ENCODE results near the gene AHCY.

AHCY gene

DNA sequence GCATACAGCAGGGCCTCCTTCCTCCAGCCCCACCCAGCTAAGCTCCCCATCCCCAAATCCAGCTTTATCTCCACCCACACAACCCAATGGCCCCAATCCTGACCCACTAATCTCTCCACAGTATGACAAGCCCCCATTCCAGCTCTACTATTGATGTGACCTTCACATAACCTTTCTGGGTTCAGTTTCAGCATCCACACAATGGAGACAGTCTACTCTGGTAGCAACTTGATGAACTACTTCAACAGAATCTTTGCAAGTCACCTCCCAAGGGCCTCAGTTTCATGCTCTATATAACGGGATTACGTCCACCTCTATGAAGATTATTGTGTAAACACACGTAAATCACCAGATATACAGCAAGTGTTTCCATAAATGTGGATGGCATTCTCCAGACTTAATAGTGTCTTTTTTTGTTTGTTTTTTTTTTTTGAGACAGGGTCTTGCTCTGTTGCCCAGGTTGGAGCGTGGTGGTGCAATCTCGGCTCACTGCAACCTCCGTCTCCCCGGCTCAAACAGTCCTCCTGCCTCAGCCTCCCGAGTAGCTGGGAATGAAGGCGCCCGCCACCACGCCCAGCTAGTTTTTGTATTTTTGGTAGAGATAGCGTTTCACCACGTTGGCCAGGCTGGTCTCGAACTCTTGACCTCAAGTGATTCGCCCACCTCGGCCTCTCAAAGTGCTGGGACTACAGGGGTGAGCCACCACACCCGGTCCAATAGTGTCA lies 1.4 kb downstream of the AHCY start:
- Histone ChIP-seq H3K27me3 (ENCODE audit: insufficient read depth, low read length) (no peaks in the 10 kb centered on the region), H3K18ac (ENCODE audit: low read length) (no peak overlapping the region), H3K79me2 (ENCODE audit: control insufficient read depth, insufficient read depth, low read length, poor library complexity) (peaks cover 11% of the 10 kb centered on the region), H2BK12ac (ENCODE audit: low read length) (no peak overlapping the region), H4K8ac (ENCODE audit: low read depth, low read length) (peak overlapping the region; percentile 89), H3K4ac (ENCODE audit: low read depth, low read length) (peak overlapping the region; percentile 74), H3K14ac (ENCODE audit: low read length) (no peak overlapping the region), H3K4me2 (ENCODE audit: low read length) (peak overlapping the region; percentile 92), H3K9ac (ENCODE audit: low read length) (no peak overlapping the region), H3K79me1 (ENCODE audit: low read length) (peaks cover 6% of the 10 kb centered on the region), H4K12ac (ENCODE audit: low read depth, low read length) (no peak overlapping the region), H4K91ac (ENCODE audit: low read depth, low read length) (no peak overlapping the region), H2BK5ac (ENCODE audit: low read depth, low read length, poor library complexity) (no peak overlapping the region), H3K4me1 (ENCODE audit: control insufficient read depth in 1 of 2, insufficient read depth in 2 of 2, low read length in 2 of 2) (peaks cover 0 to 9% of the 10 kb centered on the region in 2 experiments), H3K27ac (ENCODE audit: low read depth, low read length) (no peak overlapping the region), H2BK120ac (ENCODE audit: insufficient read depth, low read length, poor library complexity) (no peak overlapping the region), H3K9me3 (ENCODE audit: insufficient read depth, low read depth, low read length) (no peaks in the 10 kb centered on the region), H2AFZ (ENCODE audit: insufficient read depth, low read length, poor library complexity) (no peak overlapping the region), H3K23ac (ENCODE audit: low read length) (no peak overlapping the region), H3K4me3 (ENCODE audit: low read depth, low read length) (no peak overlapping the region), H3K36me3 (ENCODE audit: control insufficient read depth in 1 of 2, insufficient read depth in 2 of 2, low read length in 2 of 2) (no peaks in the 10 kb centered on the region), H2AK5ac (ENCODE audit: low read length) (no peak overlapping the region)
- WGBS (ENCODE audit: extremely low coverage, insufficient coverage, insufficient read length) = no CpG with 5 or more reads among the region's 17 CpGs
- no peak for DNase-seq

DNA sequence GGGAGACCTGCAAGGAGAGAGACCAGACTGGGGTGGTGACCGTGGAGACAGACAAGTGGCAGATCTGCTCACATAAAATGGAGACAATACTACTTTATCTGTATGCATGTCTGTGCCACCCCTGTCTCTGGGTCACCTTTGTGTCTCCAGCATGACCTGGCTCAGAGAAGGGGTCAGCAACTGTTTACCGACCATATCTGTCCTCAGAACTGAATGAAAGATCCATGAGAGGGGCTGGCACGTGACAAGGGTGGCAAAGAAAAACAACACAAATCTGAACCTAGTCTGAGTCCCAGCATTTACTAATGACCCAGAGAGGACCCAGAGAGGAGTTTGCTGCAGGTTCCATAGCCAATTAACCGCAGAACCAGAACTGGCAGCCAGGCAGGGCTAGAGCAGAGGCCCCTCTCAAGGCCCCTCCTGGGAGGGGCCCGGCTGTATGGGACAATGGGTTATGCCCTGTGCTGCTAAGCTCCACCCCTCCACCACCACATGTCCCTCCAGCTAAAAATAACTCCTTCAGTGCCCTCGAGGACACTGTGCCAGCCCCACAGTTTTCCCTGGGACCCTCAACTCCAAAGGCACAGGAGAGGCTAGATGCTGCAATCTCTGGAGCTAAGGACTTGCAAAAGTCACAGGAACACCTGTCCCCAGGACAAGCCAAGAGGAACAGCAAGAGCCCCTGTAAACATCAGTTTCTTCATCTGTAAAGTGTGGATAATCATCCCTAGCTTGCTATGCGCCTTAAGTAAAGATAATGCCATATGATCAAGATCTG lies 2.2 kb downstream of the AHCY start:
- Histone ChIP-seq H4K91ac (ENCODE audit: low read depth, low read length) (no peak overlapping the region), H3K18ac (ENCODE audit: low read length) (no peak overlapping the region), H2AFZ (ENCODE audit: insufficient read depth, low read length, poor library complexity) (no peak overlapping the region), H3K23ac (ENCODE audit: low read length) (no peak overlapping the region), H3K4ac (ENCODE audit: low read depth, low read length) (peak overlapping the region; percentile 20), H4K8ac (ENCODE audit: low read depth, low read length) (no peak overlapping the region), H3K9me3 (ENCODE audit: insufficient read depth, low read depth, low read length) (no peaks in the 10 kb centered on the region), H3K14ac (ENCODE audit: low read length) (no peak overlapping the region), H3K27ac (ENCODE audit: low read depth, low read length) (no peak overlapping the region), H3K79me2 (ENCODE audit: control insufficient read depth, insufficient read depth, low read length, poor library complexity) (peaks cover 11% of the 10 kb centered on the region), H3K27me3 (ENCODE audit: insufficient read depth, low read length) (no peaks in the 10 kb centered on the region), H2BK12ac (ENCODE audit: low read length) (no peak overlapping the region), H3K36me3 (ENCODE audit: control insufficient read depth in 1 of 2, insufficient read depth in 2 of 2, low read length in 2 of 2) (no peaks in the 10 kb centered on the region), H3K4me2 (ENCODE audit: low read length) (no peak overlapping the region), H2AK5ac (ENCODE audit: low read length) (no peak overlapping the region), H4K12ac (ENCODE audit: low read depth, low read length) (no peak overlapping the region), H3K79me1 (ENCODE audit: low read length) (peaks cover 6% of the 10 kb centered on the region), H2BK120ac (ENCODE audit: insufficient read depth, low read length, poor library complexity) (no peak overlapping the region), H3K4me3 (ENCODE audit: low read depth, low read length) (no peak overlapping the region), H2BK5ac (ENCODE audit: low read depth, low read length, poor library complexity) (no peak overlapping the region), H3K9ac (ENCODE audit: low read length) (no peak overlapping the region), H3K4me1 (ENCODE audit: control insufficient read depth in 1 of 2, insufficient read depth in 2 of 2, low read length in 2 of 2) (peaks cover 0 to 10% of the 10 kb centered on the region in 2 experiments)
- DNase-seq = no peak
- WGBS (ENCODE audit: extremely low coverage, insufficient coverage, insufficient read length) = no CpG with 5 or more reads among the region's 7 CpGs

- Histone ChIP-seq H3K79me1 (ENCODE audit: low read length) (peaks cover 6% of the 10 kb centered on the region), H3K18ac (ENCODE audit: low read length) (no peak overlapping the region), H4K12ac (ENCODE audit: low read depth, low read length) (no peak overlapping the region), H3K23ac (ENCODE audit: low read length) (no peak overlapping the region), H2BK120ac (ENCODE audit: insufficient read depth, low read length, poor library complexity) (no peak overlapping the region), H3K4me3 (ENCODE audit: low read depth, low read length) (no peak overlapping the region), H3K14ac (ENCODE audit: low read length) (no peak overlapping the region), H3K27ac (ENCODE audit: low read depth, low read length) (no peak overlapping the region), H2BK5ac (ENCODE audit: low read depth, low read length, poor library complexity) (no peak overlapping the region), H3K9me3 (ENCODE audit: insufficient read depth, low read depth, low read length) (no peaks in the 10 kb centered on the region), H3K79me2 (ENCODE audit: control insufficient read depth, insufficient read depth, low read length, poor library complexity) (peaks cover 11% of the 10 kb centered on the region), H4K8ac (ENCODE audit: low read depth, low read length) (no peak overlapping the region), H3K4me2 (ENCODE audit: low read length) (no peak overlapping the region), H3K36me3 (ENCODE audit: control insufficient read depth in 1 of 2, insufficient read depth in 2 of 2, low read length in 2 of 2) (peaks cover under 1 to 2% of the 10 kb centered on the region in 2 experiments), H2BK12ac (ENCODE audit: low read length) (no peak overlapping the region), H4K91ac (ENCODE audit: low read depth, low read length) (no peak overlapping the region), H3K9ac (ENCODE audit: low read length) (no peak overlapping the region), H3K4ac (ENCODE audit: low read depth, low read length) (peak overlapping the region; percentile 72), H2AFZ (ENCODE audit: insufficient read depth, low read length, poor library complexity) (no peak overlapping the region), H3K4me1 (ENCODE audit: control insufficient read depth in 1 of 2, insufficient read depth in 2 of 2, low read length in 2 of 2) (peaks cover 0 to 10% of the 10 kb centered on the region in 2 experiments), H3K27me3 (ENCODE audit: insufficient read depth, low read length) (no peaks in the 10 kb centered on the region), H2AK5ac (ENCODE audit: low read length) (no peak overlapping the region)
- DNase-seq = no peak
- no CpG with 5 or more reads among the region's 3 CpGs for WGBS (ENCODE audit: extremely low coverage, insufficient coverage, insufficient read length)
These were observed 2.8 kb downstream of the AHCY start for GRCh38 chr20:34300256-34300806.

DNA sequence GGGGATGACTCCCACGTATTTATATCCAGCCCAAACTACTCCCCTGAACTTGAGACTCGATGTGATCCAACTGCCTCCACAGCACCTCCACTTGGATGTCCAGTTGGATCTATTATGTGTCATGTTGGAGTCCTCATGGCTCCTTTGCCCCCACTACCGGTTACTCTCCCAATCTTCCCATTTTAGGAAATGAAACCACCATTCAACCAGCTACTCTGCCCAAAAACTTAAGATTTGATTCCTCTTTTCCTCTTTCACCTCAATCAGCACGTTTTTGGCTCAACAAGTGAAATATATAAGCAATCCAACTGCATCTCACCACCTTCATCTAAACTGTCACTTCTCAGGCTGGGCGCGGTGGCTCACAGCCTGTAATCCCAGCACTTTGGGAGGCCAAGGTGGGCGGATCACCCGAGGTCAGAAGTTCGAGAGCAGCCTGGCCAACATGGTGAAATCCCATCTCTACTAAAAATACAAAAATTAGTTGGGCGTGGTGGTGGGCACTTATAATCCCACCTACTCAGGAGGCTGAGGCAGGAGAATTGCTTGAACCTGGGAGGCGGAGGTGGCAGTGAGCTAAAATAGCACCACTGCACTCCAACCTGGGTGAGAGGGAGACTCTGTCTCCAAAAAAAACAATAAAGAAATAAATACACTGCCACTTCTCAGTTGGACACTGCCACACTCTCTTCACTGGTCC lies 3.4 kb downstream of the AHCY start:
- no peak overlapping the region for H3K14ac ChIP-seq (ENCODE audit: low read length)
- no peak overlapping the region for H3K4ac ChIP-seq (ENCODE audit: low read depth, low read length)
- no peak for DNase-seq
- H3K9ac ChIP-seq (ENCODE audit: low read length) = no peak overlapping the region
- no peak overlapping the region for H3K18ac ChIP-seq (ENCODE audit: low read length)
- H4K12ac ChIP-seq (ENCODE audit: low read depth, low read length) = no peak overlapping the region
- no peak overlapping the region for H4K8ac ChIP-seq (ENCODE audit: low read depth, low read length)
- no peaks in the 10 kb centered on the region for H3K27me3 ChIP-seq (ENCODE audit: insufficient read depth, low read length)
- H2AK5ac ChIP-seq (ENCODE audit: low read length) = no peak overlapping the region
- H2AFZ ChIP-seq (ENCODE audit: insufficient read depth, low read length, poor library complexity) = no peak overlapping the region
- H3K9me3 ChIP-seq (ENCODE audit: insufficient read depth, low read depth, low read length) = no peaks in the 10 kb centered on the region
- no peak overlapping the region for H2BK120ac ChIP-seq (ENCODE audit: insufficient read depth, low read length, poor library complexity)
- no peak overlapping the region for H3K4me3 ChIP-seq (ENCODE audit: low read depth, low read length)
- H3K79me2 ChIP-seq (ENCODE audit: control insufficient read depth, insufficient read depth, low read length, poor library complexity) = peaks cover 11% of the 10 kb centered on the region
- no peak overlapping the region for H3K27ac ChIP-seq (ENCODE audit: low read depth, low read length)
- no peak overlapping the region for H2BK5ac ChIP-seq (ENCODE audit: low read depth, low read length, poor library complexity)
- H4K91ac ChIP-seq (ENCODE audit: low read depth, low read length) = no peak overlapping the region
- no peak overlapping the region for H3K23ac ChIP-seq (ENCODE audit: low read length)
- no peak overlapping the region for H2BK12ac ChIP-seq (ENCODE audit: low read length)
- WGBS (ENCODE audit: extremely low coverage, insufficient coverage, insufficient read length) = no CpG with 5 or more reads among the region's 11 CpGs
- no peak overlapping the region for H3K4me2 ChIP-seq (ENCODE audit: low read length)
- H3K79me1 ChIP-seq (ENCODE audit: low read length) = peaks cover 6% of the 10 kb centered on the region
- peaks cover 0 to 10% of the 10 kb centered on the region in 2 experiments for H3K4me1 ChIP-seq (ENCODE audit: control insufficient read depth in 1 of 2, insufficient read depth in 2 of 2, low read length in 2 of 2)
- peaks cover 6 to 8% of the 10 kb centered on the region in 2 experiments for H3K36me3 ChIP-seq (ENCODE audit: control insufficient read depth in 1 of 2, insufficient read depth in 2 of 2, low read length in 2 of 2)
